GM11168 (cell line): ENCODE results near the gene PTPRD.
"Not testable (repeated sequence)": the region's sequence is repeated elsewhere in the genome, so short reads cannot be mapped to it uniquely, and the experiment has no call there.

ENCODE experiments used
- in situ Hi-C: fragments of 300-500 bp; cut with MboI; formaldehyde crosslinking; loops from one replicate; pipeline ENCODE4 v1.12.0; 2022; ENCODE audit warnings: low sequenced_read_pairs; ENCODE audit not compliant: unreplicated experiment

PTPRD gene

DNA sequence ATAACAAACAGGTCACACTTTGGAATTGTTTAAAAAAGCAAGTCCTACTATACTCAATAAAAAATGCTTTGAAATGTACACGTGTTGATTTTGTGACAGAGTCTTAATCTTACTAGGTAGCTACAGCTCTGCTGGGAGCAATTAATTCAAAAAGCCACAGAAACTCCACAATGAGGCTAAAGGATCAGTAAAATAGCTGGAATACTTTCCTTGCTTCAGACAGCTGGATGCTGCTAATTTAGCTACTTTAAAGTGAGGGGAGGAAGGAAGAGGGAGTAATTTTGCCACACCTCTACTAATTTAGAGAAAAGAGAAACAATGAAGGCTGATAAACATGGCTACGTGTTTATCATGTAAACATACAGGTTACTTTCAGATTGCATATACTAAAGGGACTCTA is 1885.6 kb downstream of the PTPRD start:
- in situ Hi-C loops = no loop called here

DNA sequence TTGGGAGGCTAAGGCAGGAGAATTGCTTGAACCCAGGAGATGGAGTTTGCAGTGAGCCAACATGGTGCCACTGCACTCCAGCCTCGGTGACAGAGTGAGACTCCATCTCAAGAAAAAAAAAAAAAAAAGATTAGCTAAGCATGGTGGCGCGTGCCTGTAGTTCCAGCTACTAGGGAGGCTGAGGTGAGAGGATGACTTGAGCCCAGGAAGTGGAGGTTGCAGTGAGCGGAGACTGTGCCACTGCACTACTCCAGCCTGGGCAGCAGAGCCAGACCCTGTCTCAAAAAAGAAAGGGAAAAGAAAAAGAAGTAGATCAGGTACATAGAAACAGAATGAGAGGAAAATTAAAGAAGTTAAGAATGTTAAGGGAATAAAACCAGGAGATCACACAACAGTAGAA is 1886.1 kb downstream of the PTPRD start:
- in situ Hi-C loops = no loop called here

DNA sequence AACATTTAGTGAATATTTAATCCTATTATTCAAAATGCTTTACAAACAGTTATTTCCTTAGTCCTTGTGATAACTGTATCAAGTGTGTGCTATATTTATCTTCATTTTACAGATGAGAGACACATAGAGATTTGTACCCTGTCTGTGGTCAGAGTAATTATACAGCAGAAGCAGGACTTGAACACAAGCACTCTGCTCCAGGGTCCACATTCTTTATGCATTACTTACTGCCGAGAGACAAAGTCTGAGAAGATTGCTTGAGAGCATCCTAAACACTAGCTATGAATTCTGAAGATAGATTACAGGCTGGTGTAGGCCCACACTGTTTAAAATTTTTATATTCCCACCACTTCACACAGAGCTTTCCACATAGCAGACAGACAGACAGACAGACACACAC is 1887.2 kb downstream of the PTPRD start:
- in situ Hi-C loops = no loop called here

DNA sequence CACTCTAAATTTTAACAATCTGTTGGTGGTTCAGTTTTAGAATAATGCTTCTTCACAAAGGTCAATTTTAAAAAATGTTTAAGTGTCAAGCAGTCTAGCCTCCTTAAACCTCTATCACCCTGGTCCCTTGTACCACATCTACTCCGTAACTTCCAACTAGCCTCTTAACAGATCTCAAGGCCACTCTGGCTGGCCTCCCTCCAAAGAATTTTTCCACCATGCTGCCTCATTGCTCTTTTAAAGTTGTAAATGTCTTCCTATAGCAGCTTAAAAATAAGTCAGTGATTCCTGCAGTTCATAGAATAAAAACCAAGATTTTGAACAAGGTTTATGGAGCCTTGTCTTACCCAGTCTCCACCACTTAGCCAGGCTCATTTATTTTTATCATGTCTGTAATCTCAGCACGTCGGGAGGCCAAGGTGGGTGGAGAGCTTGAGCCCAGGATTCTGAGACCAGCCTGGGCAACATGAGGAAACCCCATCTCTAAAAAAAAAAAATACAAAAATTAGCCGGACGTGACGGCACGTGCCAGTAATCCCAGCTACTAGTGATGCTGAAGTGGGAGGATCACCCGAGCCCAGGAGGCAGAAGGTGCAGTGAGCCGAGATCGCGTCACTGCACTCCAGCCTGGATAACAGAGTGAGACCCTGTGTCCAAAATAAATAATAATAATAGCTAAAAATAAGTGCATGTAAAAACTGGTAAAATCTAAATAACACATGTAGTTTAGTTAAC is 1888.4 kb downstream of the PTPRD start:
- in situ Hi-C loops = no loop called here

DNA sequence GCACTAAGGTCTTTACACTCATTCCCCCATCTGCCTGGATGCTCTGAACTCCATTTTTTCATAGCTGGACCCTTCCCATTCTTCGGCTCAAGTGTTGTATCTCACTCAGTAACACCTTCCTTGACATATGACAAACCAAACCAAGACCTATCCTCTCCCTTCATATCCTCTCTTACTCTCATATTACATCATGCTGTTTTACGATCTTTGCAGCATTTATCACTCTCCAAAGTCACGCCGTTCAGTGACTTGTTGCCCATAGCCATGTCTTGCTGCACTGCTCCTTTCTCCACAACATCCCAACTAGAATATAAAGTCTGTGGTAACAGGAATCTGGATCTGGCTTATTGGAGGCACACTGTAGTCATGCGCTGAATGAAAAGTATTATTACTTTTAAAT is 1889.6 kb downstream of the PTPRD start:
- in situ Hi-C loops = no loop called here

DNA sequence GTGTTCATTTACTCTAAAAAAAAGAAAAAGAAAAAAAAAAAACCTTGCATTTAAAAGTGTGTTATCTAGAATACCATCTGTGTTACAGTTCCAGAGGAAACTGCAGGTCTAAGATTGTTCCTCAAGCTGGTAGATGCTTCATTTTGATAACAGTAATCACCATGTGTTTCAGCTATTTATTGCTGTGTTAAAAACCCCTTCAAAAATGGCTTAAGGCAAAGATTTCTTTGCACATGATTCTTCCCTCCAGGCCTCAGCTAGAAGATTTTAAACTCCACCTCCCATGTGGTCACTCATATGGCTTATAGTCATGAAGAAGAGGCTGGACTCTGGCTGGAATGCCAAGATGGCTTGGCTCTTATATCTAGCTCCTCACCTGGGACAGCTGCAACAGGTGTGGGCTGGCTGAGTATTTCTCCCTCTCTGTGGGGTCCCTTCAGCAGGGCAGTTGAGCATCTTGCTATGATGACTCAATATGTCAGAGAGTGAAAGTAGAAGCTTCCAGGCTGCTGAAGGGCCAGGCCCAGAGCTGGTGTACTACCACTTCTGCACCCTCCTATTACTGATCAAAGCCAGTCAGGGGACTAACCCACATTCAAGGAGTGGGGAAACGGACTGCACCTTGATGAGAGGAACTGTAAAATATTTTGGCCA is 1892.8 kb downstream of the PTPRD start:
- in situ Hi-C loops = no loop called here

DNA sequence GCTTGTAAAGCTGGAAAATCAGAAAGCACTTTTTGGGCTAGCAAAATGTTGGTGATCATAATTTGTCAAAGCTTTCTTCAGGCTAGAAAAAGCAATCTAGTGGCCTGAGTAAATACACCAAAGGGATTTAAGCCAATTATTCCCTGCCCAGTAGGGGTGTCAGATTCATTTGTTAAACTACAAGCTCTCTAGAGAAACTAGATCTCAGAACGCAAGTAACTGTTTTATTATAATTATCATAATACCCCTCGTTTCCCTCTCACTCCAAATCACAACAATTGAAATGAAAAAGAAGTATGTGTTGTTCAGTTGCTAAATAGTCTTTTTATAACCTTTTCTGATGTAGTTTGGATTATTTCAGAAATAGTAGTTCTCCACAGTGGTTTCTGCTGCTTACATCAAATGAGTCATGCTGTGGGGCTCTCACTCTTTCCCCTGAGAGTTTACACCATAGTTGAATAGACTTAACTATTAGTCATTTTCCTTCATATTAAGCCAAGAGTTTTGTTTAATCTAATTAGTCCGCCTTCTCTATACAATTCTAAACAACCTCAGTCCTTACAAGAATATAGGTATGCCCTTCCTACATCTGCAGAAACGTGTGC is 1894.6 kb downstream of the PTPRD start:
- in situ Hi-C loops = no loop called here

DNA sequence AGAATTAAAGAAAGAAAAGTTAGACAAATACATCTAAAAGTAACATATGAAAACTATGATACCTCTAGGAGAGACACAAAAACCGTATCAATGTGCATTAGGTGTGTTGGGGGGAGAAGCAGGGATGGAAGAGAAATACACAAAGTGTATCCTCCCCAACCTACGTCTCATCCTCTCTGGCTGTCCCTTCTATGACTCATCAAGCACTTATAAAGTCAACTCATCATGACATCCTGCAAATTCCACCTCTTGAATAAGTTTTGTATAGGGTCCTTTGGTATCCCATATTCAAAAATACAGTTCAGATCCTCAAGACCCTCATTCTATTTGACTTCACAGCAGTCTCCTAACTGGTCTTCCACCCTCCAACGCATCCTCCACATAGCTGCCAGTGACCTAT is 1895.7 kb downstream of the PTPRD start:
- in situ Hi-C loops = no loop called here

DNA sequence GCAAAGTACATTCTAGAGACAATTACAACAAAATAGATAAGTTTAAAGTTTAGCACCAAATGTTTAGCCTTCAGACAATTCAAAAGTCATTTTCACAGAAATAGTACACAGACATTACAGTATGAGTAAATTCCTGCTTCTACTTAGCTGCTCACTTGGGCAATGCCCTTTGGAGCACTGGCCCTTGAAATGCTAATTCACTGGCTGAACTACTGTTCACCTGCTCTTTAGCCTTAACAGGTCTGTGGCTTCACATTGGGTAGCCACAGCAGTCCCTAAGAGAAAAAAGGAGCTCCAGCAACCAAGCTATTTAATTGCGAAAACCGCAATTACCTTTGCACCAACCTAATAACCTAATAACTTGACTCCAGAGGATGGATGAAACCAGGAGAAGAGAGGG is 1897.0 kb downstream of the PTPRD start:
- in situ Hi-C loops = no loop called here

DNA sequence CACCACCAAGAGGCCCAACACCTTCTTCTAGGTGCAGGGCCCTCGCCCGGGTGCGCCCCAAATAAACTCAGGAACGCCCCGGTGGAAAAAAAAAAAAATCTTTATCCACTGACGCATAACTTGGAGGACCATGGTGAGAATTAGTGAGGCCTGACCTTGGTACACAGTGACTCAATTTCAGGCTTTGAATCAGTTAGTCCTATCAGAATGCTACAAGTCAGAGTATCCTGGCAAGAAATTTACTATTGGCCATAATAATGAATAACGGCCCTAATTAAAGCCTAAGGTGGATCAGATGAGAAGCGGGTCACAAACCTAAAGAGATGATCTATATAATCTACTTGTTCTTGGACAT is 1899.0 kb downstream of the PTPRD start:
- in situ Hi-C loops = no loop called here

DNA sequence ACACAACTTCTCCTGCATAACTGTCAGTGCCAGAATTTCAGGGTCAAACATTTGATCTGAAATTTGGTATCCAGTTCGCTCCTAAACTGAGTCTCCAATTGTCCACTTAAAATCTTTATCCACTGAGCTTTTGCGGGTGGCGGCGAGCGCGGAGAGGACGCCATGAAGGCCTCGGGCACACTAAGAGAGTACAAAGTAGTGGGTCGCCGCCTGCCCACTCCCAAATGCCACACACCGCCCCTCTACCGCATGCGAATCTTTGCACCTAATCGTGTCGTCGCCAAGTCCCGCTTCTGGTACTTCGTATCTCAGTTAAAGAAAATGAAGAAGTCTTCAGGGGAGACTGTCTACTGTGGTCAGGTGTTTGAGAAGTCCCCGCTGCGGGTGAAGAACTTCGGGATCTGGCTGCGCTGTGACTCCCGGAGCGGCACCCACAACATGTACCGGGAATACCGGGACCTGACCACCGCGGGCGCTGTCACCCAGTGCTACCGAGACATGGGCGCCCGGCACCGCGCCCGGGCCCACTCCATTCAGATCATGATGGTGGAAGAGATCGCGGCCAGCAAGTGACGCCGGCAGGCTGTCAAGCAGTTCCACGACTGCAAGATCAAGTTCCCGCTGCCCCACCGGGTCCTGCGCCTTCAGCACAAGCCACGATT is 1899.5 kb downstream of the PTPRD start:
- in situ Hi-C loops = no loop called here

DNA sequence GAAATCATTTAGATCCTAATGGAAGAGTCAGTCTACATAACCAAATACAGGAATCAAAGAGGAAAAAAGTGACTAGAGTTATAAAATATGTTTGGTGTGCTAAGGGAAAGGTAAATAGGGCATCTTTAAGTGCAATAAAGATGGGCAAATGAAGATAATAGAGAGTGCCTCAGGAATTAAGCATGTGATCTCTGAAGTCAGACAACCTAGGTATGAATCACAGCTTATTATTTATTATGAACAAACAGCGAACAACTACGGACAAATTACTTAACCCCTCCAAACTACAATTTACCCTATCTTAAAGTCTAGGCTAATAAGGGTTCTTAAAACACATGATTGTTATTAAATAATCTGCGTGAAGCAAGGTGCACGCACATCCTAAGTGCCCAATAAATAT is 1903.1 kb downstream of the PTPRD start:
- in situ Hi-C loops = no loop called here

DNA sequence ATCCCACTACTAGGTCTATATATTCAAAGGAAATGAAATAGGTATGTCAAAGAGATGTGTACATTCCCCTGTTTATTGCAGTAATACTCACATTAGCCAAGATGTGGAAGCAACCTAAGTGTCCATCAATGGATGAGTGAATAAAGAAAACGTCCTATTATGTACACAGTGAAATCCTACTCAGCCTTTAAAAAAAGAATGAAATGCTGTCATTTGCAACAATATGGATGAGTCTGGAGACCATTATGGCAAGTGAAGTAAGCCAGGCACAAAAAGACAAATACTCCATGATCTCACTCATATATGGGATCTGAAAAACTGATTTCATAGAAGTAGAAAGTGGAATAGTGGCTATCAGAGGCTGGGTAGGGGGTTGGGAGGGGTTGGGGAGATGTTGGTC is 1904.1 kb downstream of the PTPRD start:
- in situ Hi-C loops = no loop called here

DNA sequence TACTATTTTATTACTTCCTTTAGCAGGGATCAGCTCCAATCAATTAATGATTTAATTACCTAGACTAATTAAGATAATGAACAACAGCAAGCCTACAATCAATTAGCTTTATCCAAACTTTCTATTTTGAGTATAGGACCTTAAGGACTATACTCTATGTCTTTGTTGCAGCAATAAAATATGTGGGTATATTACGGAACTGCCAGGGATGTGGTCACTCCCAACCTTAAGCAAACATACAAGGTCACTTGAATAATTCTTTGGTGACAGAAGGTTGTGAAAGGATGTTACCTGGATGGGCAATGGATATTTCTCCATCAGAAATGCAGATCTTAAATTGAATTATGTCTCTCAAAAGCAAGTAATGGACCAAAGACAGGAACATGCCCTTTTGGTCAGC is 1905.8 kb downstream of the PTPRD start:
- in situ Hi-C loops = no loop called here

DNA sequence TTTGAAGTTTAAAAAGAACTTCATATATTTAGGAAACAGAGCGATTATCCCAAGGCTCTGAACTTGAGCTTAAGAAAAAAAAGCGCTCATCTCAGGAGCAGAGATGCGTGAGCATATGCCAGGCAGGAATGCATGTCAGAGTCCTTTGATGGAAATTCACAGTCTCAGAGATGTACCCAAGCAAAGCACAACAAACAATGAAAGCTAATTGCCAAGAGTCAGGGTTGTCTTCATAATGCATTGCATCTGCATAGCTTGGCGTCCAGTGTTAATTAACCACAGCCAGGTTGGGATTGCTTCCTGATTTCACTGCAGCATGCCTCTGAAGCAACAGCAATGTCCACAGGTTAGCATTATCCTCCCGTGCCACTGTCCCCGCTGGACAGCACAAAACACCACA is 1906.3 kb downstream of the PTPRD start:
- in situ Hi-C loops = no loop called here

DNA sequence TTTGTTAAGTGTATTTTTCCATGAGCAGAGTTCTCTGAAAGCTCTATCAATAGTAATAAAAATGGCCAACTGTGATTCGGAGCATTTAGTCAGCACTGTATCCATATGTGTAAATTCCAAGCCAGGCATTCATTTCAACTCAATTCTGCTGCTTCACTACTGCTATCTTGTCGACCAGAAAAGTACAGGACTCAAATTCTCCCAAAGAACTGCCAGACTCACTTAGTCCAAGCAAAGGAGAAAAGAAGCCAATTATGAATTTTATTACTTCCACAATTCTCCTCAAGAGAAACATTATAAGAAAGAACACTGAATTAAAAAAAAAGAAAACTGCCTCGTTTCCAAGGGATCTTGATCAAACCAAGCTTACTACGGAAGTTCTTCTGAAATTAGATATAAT is 1906.9 kb downstream of the PTPRD start:
- in situ Hi-C loops = no loop called here

DNA sequence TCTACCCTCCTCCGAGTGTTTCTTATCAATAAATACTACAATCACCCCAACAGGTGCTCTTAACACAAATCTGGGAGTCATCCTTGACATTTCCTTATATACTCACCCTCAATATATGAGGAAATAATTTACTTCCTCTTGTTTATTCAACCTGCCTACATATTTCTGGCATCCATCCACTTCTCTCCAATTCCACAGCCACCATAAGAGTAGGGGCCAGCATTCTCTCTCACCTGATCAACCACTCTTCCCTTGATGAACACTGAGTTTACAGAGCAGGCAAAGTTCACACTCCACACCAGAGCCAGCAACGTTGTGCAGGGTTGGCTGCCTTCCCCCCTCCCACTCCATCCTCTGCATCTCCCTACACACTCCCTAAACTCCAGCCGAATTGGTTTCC is 1908.9 kb downstream of the PTPRD start:
- in situ Hi-C loops = no loop called here

DNA sequence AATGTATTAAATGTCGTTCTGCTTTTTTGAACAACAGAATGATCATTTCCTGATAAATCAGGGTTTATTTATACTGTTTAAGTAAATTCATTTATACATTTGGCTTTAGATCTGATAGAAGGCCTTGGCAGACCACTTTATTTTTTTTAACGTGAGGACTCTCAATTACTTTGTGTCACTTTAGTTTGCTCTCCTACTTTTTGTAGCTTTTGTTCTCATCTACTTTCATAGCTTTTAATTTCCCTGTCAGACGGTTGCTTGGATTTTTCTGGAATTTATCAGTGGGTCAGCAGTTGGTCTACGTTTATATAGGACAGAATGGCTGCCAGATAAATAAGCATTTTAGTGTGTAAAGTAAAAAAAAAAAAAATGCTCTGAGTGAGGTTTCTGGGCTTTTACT is 1910.9 kb downstream of the PTPRD start:
- in situ Hi-C loops = no loop called here

DNA sequence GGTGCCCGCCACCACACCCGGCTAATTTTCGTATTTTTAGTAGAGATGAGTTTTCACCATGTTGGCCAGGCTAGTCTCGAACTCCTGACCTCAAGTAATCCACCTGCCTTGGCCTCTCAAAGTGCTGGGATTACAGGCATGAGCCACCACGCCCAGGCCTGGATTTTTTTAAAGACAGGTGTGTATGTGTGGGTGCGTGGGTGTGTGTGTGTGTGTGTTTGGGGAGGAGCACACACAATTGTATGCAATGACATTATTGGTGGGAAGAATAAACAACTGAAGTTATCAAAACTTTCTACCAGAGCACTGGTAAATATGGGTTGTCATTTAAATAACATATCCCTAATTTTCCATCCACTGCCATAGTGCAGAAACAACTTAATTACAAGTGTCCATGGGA is 1915.2 kb downstream of the PTPRD start:
- in situ Hi-C loops = not testable (repeated sequence)

DNA sequence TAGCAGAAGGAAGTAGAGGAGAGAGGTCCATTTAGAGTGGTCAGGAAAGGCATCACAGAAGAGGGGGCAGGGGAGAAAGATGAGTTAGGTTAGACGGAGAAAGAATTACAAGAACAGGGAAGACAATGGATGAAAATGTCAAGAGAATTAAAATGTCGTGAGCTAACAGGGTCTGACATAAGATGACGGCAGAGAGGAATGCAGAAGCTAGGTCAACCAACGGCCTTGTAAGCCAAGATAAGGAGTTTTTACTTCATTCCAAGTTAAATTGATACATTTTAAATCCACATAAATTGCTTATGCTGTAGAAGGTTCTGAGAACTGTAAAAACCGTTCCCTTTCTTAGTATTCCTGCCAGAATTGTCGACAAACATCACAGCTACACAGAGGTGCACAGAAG is 1916.3 kb downstream of the PTPRD start:
- in situ Hi-C loops = no loop called here

DNA sequence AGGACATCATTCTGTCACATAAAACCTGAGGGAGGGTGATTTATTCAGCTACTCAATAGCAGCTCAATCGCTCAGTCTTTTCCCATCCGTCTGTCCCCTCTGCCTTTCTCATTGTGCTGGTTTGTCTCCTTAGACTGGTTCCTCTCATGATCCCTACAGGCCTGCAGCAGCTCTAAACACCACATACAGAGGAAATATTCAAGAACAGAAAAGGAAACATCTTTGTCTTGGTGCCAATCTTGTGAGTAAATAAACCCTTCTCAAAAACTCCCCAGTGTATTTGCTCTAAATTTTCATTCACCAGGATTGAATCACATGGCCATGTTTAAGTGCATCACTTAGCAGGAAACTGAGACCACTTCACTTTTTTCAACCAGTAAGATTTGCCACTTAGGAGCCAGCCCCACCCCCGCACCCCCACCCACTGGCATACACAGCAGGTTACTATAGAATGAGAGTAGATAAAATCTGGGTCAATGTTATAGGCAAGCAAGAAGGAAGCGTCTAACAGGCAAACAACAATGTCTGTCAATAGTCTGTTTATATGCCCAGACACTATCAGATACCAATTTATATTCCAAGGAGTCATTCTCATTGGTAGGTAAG is 1917.7 kb downstream of the PTPRD start:
- in situ Hi-C loops = no loop called here
